ENCODE data around the gene P2RY1.

DNA sequence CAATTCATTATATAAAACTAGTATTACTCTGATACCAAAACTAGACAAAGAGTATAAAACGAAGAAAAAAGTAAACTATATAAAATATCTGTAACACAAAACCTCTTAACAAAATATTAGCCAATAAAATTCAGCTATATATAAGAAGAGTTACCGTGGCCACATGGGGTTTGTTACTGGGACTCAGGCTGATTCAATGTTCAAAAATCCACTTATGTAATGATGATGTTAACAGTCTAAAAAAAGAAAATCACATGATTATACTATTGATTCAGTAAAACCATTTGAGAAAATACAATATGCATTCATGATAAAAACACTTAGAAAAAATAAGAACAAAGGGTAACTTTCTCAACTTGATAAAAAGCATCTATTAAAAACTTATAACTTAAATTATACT, 18.3 kb downstream of the P2RY1 start:
- TF ChIP-seq GATA2 (IDR thresholded peaks at IDR 0.05; ENCODE audit: low read depth, low read length), result no peak
- TF ChIP-seq GATA3 (IDR thresholded peaks at IDR 0.05; ENCODE audit: low read depth, low read length), result no peak
